GM18499 (cell line): ENCODE data around the gene CXADR.

ENCODE experiments used
- ATAC-seq: cut with Tn5 transposase; IDR thresholded peaks from one replicate; pipeline ENCODE4 v1.9.1; 2021; ENCODE audit warnings: moderate number of reproducible peaks; ENCODE audit not compliant: insufficient read depth, unreplicated experiment

The CXADR gene

GRCh38 chr21:17538576-17538975, 25.7 kb downstream of the CXADR start:
- no peak for ATAC-seq

GRCh38 chr21:17539323-17539722, 26.5 kb downstream of the CXADR start:
- ATAC-seq: no peak

GRCh38 chr21:17539743-17540341, 27.0 kb downstream of the CXADR start:
- ATAC-seq: no peak

GRCh38 chr21:17540530-17540929, 27.7 kb downstream of the CXADR start:
- no peak for ATAC-seq

GRCh38 chr21:17542371-17543011, 29.6 kb downstream of the CXADR start:
- ATAC-seq: no peak

- no peak for ATAC-seq
Measured at GRCh38 chr21:17545007-17545406, 32.2 kb downstream of the CXADR start.

GRCh38 chr21:17548262-17548661, 35.4 kb downstream of the CXADR start:
- ATAC-seq: no peak

GRCh38 chr21:17550671-17551308, 37.9 kb downstream of the CXADR start:
- ATAC-seq: no peak

GRCh38 chr21:17552410-17552809, 39.6 kb downstream of the CXADR start:
- ATAC-seq: no peak

- no peak for ATAC-seq
Measured at GRCh38 chr21:17554120-17554519, 41.3 kb downstream of the CXADR start.

GRCh38 chr21:17554679-17555465, 42.0 kb downstream of the CXADR start:
- no peak for ATAC-seq

- ATAC-seq: no peak
Measured at GRCh38 chr21:17560377-17561025, 47.7 kb downstream of the CXADR start.

GRCh38 chr21:17570786-17571185, 57.9 kb downstream of the CXADR start:
- no peak for ATAC-seq

- ATAC-seq: no peak
Measured at GRCh38 chr21:17572431-17572830, 59.6 kb downstream of the CXADR start.

- ATAC-seq: no peak
Measured at GRCh38 chr21:17575076-17575475, 62.2 kb downstream of the CXADR start.

- no peak for ATAC-seq
Measured at GRCh38 chr21:17576080-17576835, 63.4 kb downstream of the CXADR start.

- ATAC-seq: no peak
Measured at GRCh38 chr21:17577701-17578100, 64.9 kb downstream of the CXADR start.

GRCh38 chr21:17578162-17578561, 65.3 kb downstream of the CXADR start:
- ATAC-seq: no peak

- no peak for ATAC-seq
Measured at GRCh38 chr21:17578876-17579275, 66.0 kb downstream of the CXADR start.

- ATAC-seq: no peak
Measured at GRCh38 chr21:17580319-17580718, 67.5 kb downstream of the CXADR start.
